Endothelial cell of umbilical vein (primary cell): ENCODE results near the gene SSBP3. TPM values are rescaled to one million over a fixed set of nuclear protein-coding genes. Genes with fewer than 3 reads are reported as not detected.

Experiments
- BruUV-seq: library from RNA; stranded (reverse); fragments of 400-500 nt; replicated peaks from 2 replicates; lab custom pipeline; 2021; lab: Mats Ljungman, UMichigan
- CTCF ChIA-PET: fragments of 300-600, 350-600 bp; sonication (Branson Sonifier 250); formaldehyde crosslinking; loops from one replicate; lab custom pipeline; 2021; ENCODE audit warnings: antibody characterized with exemption, inconsistent platforms; lab: Charles Lee
- POLR2A ChIA-PET: fragments of 300-600, 350-600 bp; sonication (Branson Sonifier 250); formaldehyde crosslinking; loops from one replicate; lab custom pipeline; 2021; ENCODE audit warnings: antibody characterized with exemption, inconsistent platforms; lab: Charles Lee
- DNase-seq: peaks from one replicate; pipeline ENCODE4 v3.0.0-alpha.2; 2011; ENCODE audit warnings: low read depth, low spot score
- FAIRE-seq: peaks from 2 replicates; lab custom pipeline; 2011; peaks lifted over from hg19 to GRCh38; lab: Jason Lieb, UNC
- H2AFZ ChIP-seq: 2 replicates; pipeline ENCODE4 v1.6.0; 2012; ENCODE audit warnings: low read depth, low read length, control low read depth, inconsistent platforms
- H3K27ac ChIP-seq: 2 replicates; pipeline ENCODE4 v1.5.1; 2011; ENCODE audit warnings: low read depth, mild to moderate bottlenecking, control low read depth, low read length, moderate library complexity; ENCODE audit not compliant: insufficient read depth
- H3K27me3 ChIP-seq, 2 experiments: 2 replicates each; pipeline versions ENCODE4 v1.6.0 to v1.6.1; 2011; ENCODE audit warnings: low read length in 2 of 2, mixed read lengths in 1 of 2; ENCODE audit not compliant: control insufficient read depth in 2 of 2, insufficient read depth in 2 of 2
- H3K36me3 ChIP-seq, 2 experiments: 2 replicates in 1 of 2; 3 replicates in 1 of 2; pipeline ENCODE4 v1.5.1; 2011; ENCODE audit warnings: low read length in 2 of 2, mild to moderate bottlenecking in 1 of 2, moderate library complexity in 1 of 2; ENCODE audit not compliant: control insufficient read depth in 2 of 2, insufficient read depth in 2 of 2; ENCODE audit errors: extremely low read depth in 1 of 2
- H3K4me1 ChIP-seq: 3 replicates; pipeline ENCODE4 v1.5.1; 2011; ENCODE audit warnings: mild to moderate bottlenecking, low read length; ENCODE audit not compliant: control insufficient read depth, insufficient read depth; ENCODE audit errors: extremely low read depth
- H3K4me2 ChIP-seq: 2 replicates; pipeline ENCODE4 v1.6.1; 2011; ENCODE audit warnings: low read length, control low read depth, mixed read lengths; ENCODE audit not compliant: insufficient read depth
- H3K4me3 ChIP-seq, 3 experiments: fragments of 200-600 bp in 1 of 3; sonication (generic), shearing (Covaris generic) in 1 of 3; replicated peaks in 1 of 3; 2 replicates each; pipeline ENCODE4 v1.5.1; 2011 to 2016; ENCODE audit warnings: control low read depth in 3 of 3, low read length in 3 of 3, mild to moderate bottlenecking in 2 of 3, inconsistent platforms in 1 of 3, low read depth in 1 of 3, moderate library complexity in 1 of 3; ENCODE audit not compliant: insufficient read depth in 1 of 3
- H3K79me2 ChIP-seq: 2 replicates; pipeline ENCODE4 v1.6.0; 2012; ENCODE audit warnings: low read length, inconsistent platforms; ENCODE audit not compliant: control insufficient read depth, insufficient read depth
- H3K9ac ChIP-seq: replicated peaks from 2 replicates; pipeline ENCODE3; 2011; ENCODE audit warnings: low read length, control low read depth; ENCODE audit not compliant: insufficient read depth; ENCODE audit errors: extremely low read depth
- H3K9me1 ChIP-seq: replicated peaks from 3 replicates; pipeline ENCODE4 v1.6.0; 2011; ENCODE audit warnings: mild to moderate bottlenecking, low read length; ENCODE audit not compliant: control insufficient read depth, insufficient read depth; ENCODE audit errors: extremely low read depth
- H3K9me3 ChIP-seq: replicated peaks from 2 replicates; pipeline ENCODE4 v1.5.1; 2012; ENCODE audit warnings: low read length, inconsistent platforms; ENCODE audit not compliant: control insufficient read depth, insufficient read depth
- H4K20me1 ChIP-seq: replicated peaks from 2 replicates; pipeline ENCODE3; 2011; ENCODE audit warnings: mild to moderate bottlenecking, low read length; ENCODE audit not compliant: control insufficient read depth, insufficient read depth; ENCODE audit errors: extremely low read depth
- CTCF ChIP-seq, 2 donors: IDR thresholded peaks; 1 replicate in 1 of 2; 2 replicates in 1 of 2; pipeline ENCODE4 v1.5.1; 2011; ENCODE audit warnings: low read length in 2 of 2, mild to moderate bottlenecking in 2 of 2, moderate library complexity in 2 of 2, control low read depth in 1 of 2, inconsistent platforms in 1 of 2, low read depth in 1 of 2; ENCODE audit not compliant: insufficient read depth in 1 of 2; ENCODE audit errors: extremely low read depth in 1 of 2
- EZH2 ChIP-seq: IDR thresholded peaks from 2 replicates; pipeline ENCODE4 v1.6.1; 2012; ENCODE audit warnings: borderline replicate concordance, low read depth, mild to moderate bottlenecking, moderate library complexity, low read length, inconsistent platforms; ENCODE audit not compliant: severe bottlenecking
- FOS ChIP-seq: IDR thresholded peaks from 2 replicates; pipeline ENCODE4 v1.6.1; 2011; ENCODE audit warnings: mild to moderate bottlenecking, low read length, moderate library complexity, borderline replicate concordance; ENCODE audit not compliant: insufficient read depth
- GATA2 ChIP-seq: IDR thresholded peaks from 2 replicates; pipeline ENCODE4 v1.7.0; 2011; ENCODE audit warnings: low read depth, mild to moderate bottlenecking, moderate library complexity, mixed read lengths, low read length; ENCODE audit not compliant: insufficient read length, insufficient read depth
- JUN ChIP-seq: IDR thresholded peaks from 2 replicates; pipeline ENCODE4 v1.6.1; 2011; ENCODE audit warnings: borderline replicate concordance, low read depth; ENCODE audit not compliant: insufficient read length, insufficient read depth
- MAX ChIP-seq: IDR thresholded peaks from 2 replicates; pipeline ENCODE4 v1.6.1; 2011; ENCODE audit not compliant: insufficient read depth, insufficient read length
- MYC ChIP-seq: IDR thresholded peaks from one replicate; pipeline ENCODE4 v1.6.1; 2011; ENCODE audit warnings: mild to moderate bottlenecking, low read depth, low read length
- POLR2A ChIP-seq: IDR thresholded peaks from 2 replicates; pipeline ENCODE4 v1.6.1; 2012; ENCODE audit warnings: low read depth, mild to moderate bottlenecking, control low read depth, low read length
- POLR2AphosphoS5 ChIP-seq: IDR thresholded peaks from 2 replicates; pipeline ENCODE4 v1.6.1; 2012; ENCODE audit warnings: low read depth, mild to moderate bottlenecking, control low read depth, low read length, moderate library complexity; ENCODE audit not compliant: insufficient read depth
- dilution Hi-C: fragments of 300-500 bp; cut with MboI; formaldehyde crosslinking; loops from one replicate; pipeline ENCODE4 v1.15.0; 2019; ENCODE audit warnings: low sequenced_read_pairs; ENCODE audit not compliant: extremely low pct_ligation_motif_present
- intact Hi-C: fragments of 100-400 bp; cut with micrococcal nuclease; formaldehyde crosslinking; loops from one replicate; pipeline ENCODE4 v1.10.0; 2022
- polyA plus RNA-seq, 4 experiments: library from polyadenylated mRNA; depleted of rRNA in 3 of 4; stranded (reverse) in 3 of 4; unstranded in 1 of 4; fragments of >200 nt; gene quantifications; 2 replicates each; pipeline versions ENCODE4 v1.2.1 to v1.2.3, GENCODE V29; 2011 to 2012; ENCODE audit warnings: missing spikeins in 1 of 4
- total RNA-seq: library from RNA; stranded (reverse); gene quantifications from 2 replicates; pipeline ENCODE4 v1.2.3, GENCODE V29; 2021

Gene SSBP3
- total and polyA plus RNA-seq, 2 donors (not counting 3 experiments of a cell fraction or from before 2014, with no cell fraction given): 44.9 to 59.4 TPM

- dilution Hi-C loops (no loop called here), intact Hi-C loops (loop anchor here (10.0 kb wide), 1 partner anchor 125 kb away; the partner anchor contains the start of gene SSBP3)
- POLR2A ChIA-PET: no interaction called here
- no peak for DNase-seq
- no peaks in the 10 kb centered on the region for H3K9me1 ChIP-seq
- no peak overlapping the region for H3K9ac ChIP-seq
- H3K27ac ChIP-seq: no peak overlapping the region
- CTCF ChIA-PET: interaction anchor here (0.8 to 1.9 kb wide), 2 partner anchors 11 to 158 kb away, joined by 3 to 6 read pairs; no protein-coding TSS in a partner anchor
- H3K36me3 ChIP-seq: peaks cover 3 to 6% of the 10 kb centered on the region in 2 experiments
- H3K27me3 ChIP-seq: no peaks in the 10 kb centered on the region
- no peak overlapping the region for H3K4me3 ChIP-seq
- H3K4me2 ChIP-seq: no peak overlapping the region
- TF ChIP-seq POLR2A (no peak), MYC (no peak), FOS (no peak), JUN (no peak), CTCF (IDR thresholded peaks at IDR 0.05; ENCODE audit: extremely low read depth in 1 of 2, insufficient read depth in 1 of 2, low read depth in 1 of 2, low read length in 2 of 2) (no peak), MAX (no peak), EZH2 (no peak), POLR2AphosphoS5 (no peak), GATA2 (no peak)
- no peak for FAIRE-seq
- no TSS peak for BruUV-seq
- H3K79me2 ChIP-seq: peaks cover 5% of the 10 kb centered on the region
- H2AFZ ChIP-seq: no peak overlapping the region
- H3K9me3 ChIP-seq: no peaks in the 10 kb centered on the region
- H3K4me1 ChIP-seq: peaks cover 11% of the 10 kb centered on the region
- no peaks in the 10 kb centered on the region for H4K20me1 ChIP-seq
Observed at GRCh38 chr1:54279457-54279856, 126.7 kb downstream of the SSBP3 start.
